Liver (tissue), 9 donors: ENCODE results near the gene RNF214. TPM values are rescaled to one million over a fixed set of nuclear protein-coding genes. Genes with fewer than 3 reads are reported as not detected.

Source experiments
- DNase-seq: peaks from one replicate; pipeline ENCODE4 v3.0.0-alpha.2; 2017; ENCODE audit warnings: low spot score
- H3K27ac ChIP-seq, 2 donors: one replicate each; pipeline ENCODE4 v1.7.0; 2013; ENCODE audit warnings: inconsistent platforms in 2 of 2, low read length in 2 of 2, control low read depth in 1 of 2, low read depth in 1 of 2, mild to moderate bottlenecking in 1 of 2
- H3K27me3 ChIP-seq, 4 donors: one replicate each; pipeline versions ENCODE4 v1.6.1 to v1.7.0; 2013; ENCODE audit warnings: low read length in 3 of 4, inconsistent platforms in 1 of 4, mild to moderate bottlenecking in 1 of 4, moderate library complexity in 1 of 4; ENCODE audit not compliant: control insufficient read depth in 4 of 4, insufficient read depth in 4 of 4
- H3K36me3 ChIP-seq, 4 donors: one replicate each; pipeline versions ENCODE4 v1.6.1 to v1.7.0; 2013; ENCODE audit warnings: low read length in 3 of 4, mild to moderate bottlenecking in 3 of 4, low read depth in 1 of 4, moderate library complexity in 1 of 4; ENCODE audit not compliant: control insufficient read depth in 4 of 4, insufficient read depth in 3 of 4
- H3K4me1 ChIP-seq, 4 donors: one replicate each; pipeline versions ENCODE4 v1.6.1 to v1.7.0; 2013; ENCODE audit warnings: low read length in 3 of 4, mild to moderate bottlenecking in 3 of 4, moderate library complexity in 1 of 4; ENCODE audit not compliant: control insufficient read depth in 4 of 4, insufficient read depth in 4 of 4
- H3K4me3 ChIP-seq, 3 donors: one replicate each; pipeline versions ENCODE4 v1.6.1 to v1.7.0; 2013; ENCODE audit warnings: low read length in 3 of 3, control low read depth in 1 of 3, low read depth in 1 of 3, mild to moderate bottlenecking in 1 of 3
- H3K9ac ChIP-seq, 2 donors: one replicate each; pipeline ENCODE4 v1.7.0; 2013; ENCODE audit warnings: low read length in 2 of 2, mild to moderate bottlenecking in 2 of 2, moderate library complexity in 2 of 2, control low read depth in 1 of 2, low read depth in 1 of 2
- H3K9me3 ChIP-seq, 4 donors: one replicate each; pipeline versions ENCODE4 v1.6.1 to v1.7.0; 2013; ENCODE audit warnings: low read length in 3 of 4; ENCODE audit not compliant: control insufficient read depth in 4 of 4
- ATF3 ChIP-seq: IDR thresholded peaks from 2 replicates; pipeline ENCODE4 v1.6.1; 2016; ENCODE audit warnings: antibody characterized with exemption
- CTCF ChIP-seq: fragments of 150-350 bp; IDR thresholded peaks from 2 replicates; pipeline ENCODE4 v1.5.1; 2017; ENCODE audit warnings: improper control_type of control experiment, low read depth, low read length; ENCODE audit not compliant: missing input control
- EGR1 ChIP-seq, 2 donors: IDR thresholded peaks; 2 replicates each; pipeline ENCODE4 v1.6.1; 2016 to 2018; ENCODE audit warnings: antibody characterized with exemption in 2 of 2, low read depth in 2 of 2
- FOXA1 ChIP-seq: IDR thresholded peaks from 2 replicates; pipeline ENCODE4 v1.6.1; 2016; ENCODE audit warnings: antibody characterized with exemption
- FOXA2 ChIP-seq: IDR thresholded peaks from 2 replicates; pipeline ENCODE4 v1.6.1; 2016; ENCODE audit warnings: antibody characterized with exemption
- HNF4A ChIP-seq, 2 donors: conservative IDR thresholded peaks; 2 replicates each; pipeline ENCODE4 v1.6.1; 2016; ENCODE audit warnings: antibody characterized with exemption in 2 of 2, mild to moderate bottlenecking in 2 of 2
- HNF4G ChIP-seq: IDR thresholded peaks from 2 replicates; pipeline ENCODE4 v1.6.1; 2016; ENCODE audit warnings: antibody characterized with exemption
- JUND ChIP-seq, 2 donors: IDR thresholded peaks; 2 replicates each; pipeline ENCODE4 v1.6.1; 2016; ENCODE audit warnings: antibody characterized with exemption in 2 of 2
- MAX ChIP-seq: IDR thresholded peaks from 2 replicates; pipeline ENCODE4 v1.6.1; 2016; ENCODE audit warnings: antibody characterized with exemption
- NR2F2 ChIP-seq: IDR thresholded peaks from 2 replicates; pipeline ENCODE4 v1.6.1; 2016; ENCODE audit warnings: antibody characterized with exemption
- RAD21 ChIP-seq, 2 donors: IDR thresholded peaks; 2 replicates each; pipeline ENCODE4 v1.6.1; 2016; ENCODE audit warnings: antibody characterized with exemption in 2 of 2, mild to moderate bottlenecking in 2 of 2
- REST ChIP-seq: IDR thresholded peaks from 2 replicates; pipeline ENCODE4 v1.6.1; 2016; ENCODE audit warnings: antibody characterized with exemption, mild to moderate bottlenecking
- RXRA ChIP-seq, 2 donors: IDR thresholded peaks; 2 replicates each; pipeline ENCODE4 v1.6.1; 2017 to 2018; ENCODE audit warnings: antibody characterized with exemption in 2 of 2, mild to moderate bottlenecking in 1 of 2
- SP1 ChIP-seq: IDR thresholded peaks from 2 replicates; pipeline ENCODE4 v1.6.1; 2018; ENCODE audit warnings: antibody characterized with exemption, mild to moderate bottlenecking
- TAF1 ChIP-seq: conservative IDR thresholded peaks from 2 replicates; pipeline ENCODE4 v1.6.1; 2016; ENCODE audit warnings: antibody characterized with exemption, mild to moderate bottlenecking
- YY1 ChIP-seq: IDR thresholded peaks from 2 replicates; pipeline ENCODE4 v1.6.1; 2016; ENCODE audit warnings: antibody characterized with exemption, mild to moderate bottlenecking
- ZBTB33 ChIP-seq: IDR thresholded peaks from 2 replicates; pipeline ENCODE4 v1.6.1; 2016; ENCODE audit warnings: antibody characterized with exemption
- WGBS: extraction: QIAGEN DNeasy Blood & Tissue Kit; methylation state at CpG from one replicate; pipeline ENCODE4 v1.1.7; 2013; 5-methylcytosine and 5-hydroxymethylcytosine counted together
- polyA plus RNA-seq, 2 donors: library from polyadenylated mRNA; stranded (reverse) in 1 of 2; unstranded in 1 of 2; fragments of 200-250 nt in 1 of 2; fragments of >200 nt in 1 of 2; fragmentation: Nextera tagmentation in 1 of 2; extraction: Ambion mirVana in 1 of 2; gene quantifications; one replicate each; pipeline versions ENCODE4 v1.2.1 to v1.2.3, GENCODE V29; 2013 to 2015
- total RNA-seq, 2 donors: library from RNA; depleted of rRNA; stranded (reverse); fragments of >200 nt; gene quantifications; one replicate each; pipeline ENCODE4 v1.2.3, GENCODE V29; 2014
- donor health status: healthy.
- donor health status: healthy.
- donor health status: healthy.
- donor health status: healthy.
- donor health status: healthy.

RNF214 gene
- total and polyA plus RNA-seq, 4 donors, result 4.6 to 6.2 (median 6.0) TPM

GRCh38 chr11:117229931-117230285 is 2.6 kb upstream of the RNF214 start:
- Histone ChIP-seq H3K4me3 (no peak overlapping the region), H3K27ac (no peak overlapping the region), H3K36me3 (peaks cover 11 to 28% (median 14%) of the 10 kb centered on the region in 4 donors)

GRCh38 chr11:117230286-117230961 is 2.0 kb upstream of the RNF214 start:
- WGBS, result 49% methylated on average over 12 of the region's 12 CpGs
- Histone ChIP-seq H3K36me3 (peaks cover 11 to 25% (median 14%) of the 10 kb centered on the region in 4 donors), H3K4me3 (no peak overlapping the region), H3K27me3 (no peaks in the 10 kb centered on the region), H3K27ac (peak overlapping the region; percentile 14 to 29), H3K9me3 (no peaks in the 10 kb centered on the region), H3K9ac (peak overlapping the region in 1 of 2 donors; percentile 81), H3K4me1 (peaks cover 3 to 26% (median 20%) of the 10 kb centered on the region in 4 donors)
- no peak for DNase-seq
- TF ChIP-seq JUND (IDR thresholded peaks at IDR 0.05) (no peak), FOXA2 (no peak), REST (no peak), YY1 (no peak), HNF4G (no peak), TAF1 (no peak), EGR1 (IDR thresholded peaks at IDR 0.05; ENCODE audit: low read depth in 2 of 2) (no peak), NR2F2 (no peak), FOXA1 (no peak), SP1 (no peak), HNF4A (conservative IDR thresholded peaks at IDR 0.05) (no peak), MAX (no peak), CTCF (no peak), ZBTB33 (no peak)

More at GRCh38 chr11:117229931-117230285, 2.6 kb upstream of the RNF214 start:
- no peaks in the 10 kb centered on the region for H3K27me3 ChIP-seq
- peaks cover 3 to 26% (median 20%) of the 10 kb centered on the region in 4 donors for H3K4me1 ChIP-seq
- DNase-seq, result no peak
- no peaks in the 10 kb centered on the region for H3K9me3 ChIP-seq
- TF ChIP-seq HNF4G, result no peak
- no peak for TF ChIP-seq HNF4A (conservative IDR thresholded peaks at IDR 0.05)
- no peak for TF ChIP-seq JUND (IDR thresholded peaks at IDR 0.05)
- TF ChIP-seq RXRA (IDR thresholded peaks at IDR 0.05), result no peak
- no peak for TF ChIP-seq RAD21 (IDR thresholded peaks at IDR 0.05)
- no peak for TF ChIP-seq CTCF
- TF ChIP-seq NR2F2, result no peak
- TF ChIP-seq FOXA2, result no peak
- TF ChIP-seq FOXA1, result no peak
- no peak for TF ChIP-seq TAF1
- no peak for TF ChIP-seq ATF3
- TF ChIP-seq EGR1 (IDR thresholded peaks at IDR 0.05; ENCODE audit: low read depth in 2 of 2), result no peak
- TF ChIP-seq MAX, result no peak
- TF ChIP-seq YY1, result no peak
- H3K9ac ChIP-seq, result no peak overlapping the region
- WGBS, result 90% methylated on average over 5 of the region's 5 CpGs
